Measurements from ENCODE around the gene SERPINI1. TPM values are rescaled to one million over a fixed set of nuclear protein-coding genes. Genes with fewer than 3 reads are reported as not detected.

The SERPINI1 gene
- total RNA-seq, 1 donor from 2014 or later, result 10.5 TPM

GRCh38 chr3:167835359-167835758 lies 99.8 kb downstream of the SERPINI1 start:
- intact Hi-C loops (cut with DNase I), result loop anchor here (5.0 kb wide), 1 partner anchor 207 kb away; no protein-coding TSS in a partner anchor
- DNase-seq (ENCODE audit: low spot score), result no peak

DNA sequence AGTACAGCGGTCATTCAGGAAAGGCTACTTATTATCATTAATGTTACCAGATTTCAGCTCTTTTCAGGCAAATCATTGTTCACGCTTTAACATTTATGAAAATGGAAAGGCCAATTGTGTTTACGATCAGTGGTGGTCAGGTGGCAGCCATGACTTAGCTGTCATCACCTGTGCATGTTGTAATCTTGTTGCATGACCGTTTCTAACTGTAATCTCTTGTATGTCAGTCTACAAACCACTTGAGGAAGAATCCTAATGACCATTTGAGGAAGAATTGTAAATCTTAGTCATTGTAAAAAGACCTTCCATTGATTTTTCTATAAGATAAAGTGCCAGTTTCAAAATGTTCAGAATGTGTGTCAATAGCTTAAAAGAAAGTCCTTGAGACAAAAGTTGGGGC lies 100.4 kb downstream of the SERPINI1 start:
- no peak for DNase-seq (ENCODE audit: low spot score)
- intact Hi-C loops (cut with DNase I), result loop anchor here (5.0 kb wide), 1 partner anchor 206 kb away; no protein-coding TSS in a partner anchor

DNA sequence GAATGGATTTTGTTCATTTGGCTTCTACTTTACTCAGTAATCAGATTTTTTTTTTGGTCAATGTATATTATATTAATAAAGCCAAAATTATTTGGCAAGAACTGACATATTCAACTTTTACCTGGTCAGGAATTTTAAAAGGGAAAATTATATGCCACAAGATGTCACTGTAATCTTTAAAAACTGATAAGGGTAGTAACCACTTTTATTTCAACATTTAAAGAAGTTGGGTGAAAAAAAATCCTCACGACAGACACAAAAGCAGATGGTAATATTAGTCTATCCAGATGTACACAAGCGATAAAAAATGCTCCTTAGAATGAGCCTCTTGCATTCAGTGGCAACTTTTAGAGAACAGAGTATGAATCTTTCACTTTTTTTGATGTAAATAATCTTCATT lies 101.9 kb downstream of the SERPINI1 start:
- no peak for DNase-seq (ENCODE audit: low spot score)
- intact Hi-C loops (cut with DNase I), result loop anchor here (1.0 to 5.0 kb wide), 2 partner anchors 45 to 205 kb away; no protein-coding TSS in a partner anchor

DNA sequence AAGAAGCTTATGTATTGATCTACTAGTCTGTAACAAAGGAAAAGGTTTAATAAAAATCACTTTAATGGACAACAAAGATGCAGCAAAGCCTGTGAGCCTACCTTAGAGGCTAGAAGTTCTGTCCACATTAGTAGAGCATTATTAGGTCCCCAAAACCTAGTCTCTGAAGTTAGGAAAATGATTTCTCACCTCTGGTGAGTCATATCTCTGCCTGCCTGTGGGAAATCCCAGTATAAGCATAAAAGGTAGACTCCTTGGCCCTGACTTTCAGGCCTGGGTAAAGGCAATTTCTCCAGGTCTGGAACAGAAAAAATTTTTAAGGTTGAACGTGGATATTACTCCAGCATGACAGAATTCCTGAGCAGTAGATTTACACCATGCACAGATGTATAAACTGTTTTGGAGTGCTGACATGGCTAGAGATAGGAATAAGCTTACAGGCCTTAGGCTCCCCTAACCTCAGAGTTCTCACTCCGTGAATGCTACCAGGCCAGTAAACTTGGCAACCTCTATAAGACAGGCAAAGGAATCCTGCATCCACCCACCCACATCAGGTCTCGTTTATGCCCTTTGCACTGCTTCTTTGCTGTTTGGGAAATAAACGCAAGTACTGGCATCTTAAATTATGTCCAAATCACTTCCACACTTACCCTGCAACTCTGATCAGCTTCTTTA lies 104.1 kb downstream of the SERPINI1 start:
- intact Hi-C loops (cut with DNase I), result loop anchor here (5.0 kb wide), 1 partner anchor 203 kb away; no protein-coding TSS in a partner anchor
- no peak for DNase-seq (ENCODE audit: low spot score)

- DNase-seq (ENCODE audit: low spot score), result no peak
- intact Hi-C loops (cut with DNase I), result no loop called here
Observed at GRCh38 chr3:167840247-167840646, 104.7 kb downstream of the SERPINI1 start.

DNA sequence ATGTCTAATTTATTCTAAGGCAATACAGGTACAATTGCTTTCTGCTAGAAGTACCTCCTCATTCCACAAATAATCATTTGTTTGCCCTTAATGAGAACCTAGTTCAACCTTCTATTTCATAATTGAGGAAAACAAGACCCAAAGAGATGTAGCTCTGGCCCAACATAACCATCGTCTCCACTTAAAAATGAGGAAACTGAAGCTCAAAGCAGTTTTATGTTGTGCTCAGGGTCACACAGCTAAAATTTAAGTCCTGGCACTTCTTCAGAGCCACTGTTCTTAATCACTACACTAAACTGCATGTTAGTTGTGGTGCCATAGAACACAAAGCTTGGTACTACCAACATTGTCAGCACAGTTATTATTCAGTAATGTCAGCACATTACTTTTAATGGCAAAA lies 108.0 kb downstream of the SERPINI1 start:
- intact Hi-C loops (cut with DNase I), result no loop called here
- DNase-seq (ENCODE audit: low spot score), result no peak

GRCh38 chr3:167843886-167844285 lies 108.4 kb downstream of the SERPINI1 start:
- intact Hi-C loops (cut with DNase I), result no loop called here
- no peak for DNase-seq (ENCODE audit: low spot score)

GRCh38 chr3:167844528-167844927 lies 109.0 kb downstream of the SERPINI1 start:
- DNase-seq (ENCODE audit: low spot score), result no peak

DNA sequence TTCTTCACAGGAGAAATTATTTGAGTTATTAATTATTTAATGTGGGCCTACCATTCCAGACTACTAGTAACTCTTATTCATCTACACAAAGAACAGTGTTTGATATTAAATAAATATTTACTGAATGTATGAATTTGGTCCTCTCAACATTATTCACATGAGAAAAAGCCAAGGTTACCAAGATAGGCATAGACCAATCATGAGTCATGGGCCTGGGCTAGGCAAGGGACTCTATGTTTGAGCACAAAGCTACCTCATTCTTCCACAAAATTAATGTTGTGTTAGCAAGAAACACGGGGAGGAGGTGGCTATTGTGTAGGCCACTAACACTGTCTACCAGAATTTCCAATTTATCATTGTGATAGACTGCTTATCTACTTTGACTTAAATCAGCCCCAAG lies 115.7 kb downstream of the SERPINI1 start:
- intact Hi-C loops (cut with DNase I), result no loop called here
- DNase-seq (ENCODE audit: low spot score), result no peak

More at GRCh38 chr3:167844528-167844927, 109.0 kb downstream of the SERPINI1 start:
- intact Hi-C loops (cut with DNase I), result no loop called here

- intact Hi-C loops (cut with DNase I), result no loop called here
- no peak for DNase-seq (ENCODE audit: low spot score)
Observed at GRCh38 chr3:167851749-167852148, 116.2 kb downstream of the SERPINI1 start.

GRCh38 chr3:167852216-167852615 lies 116.7 kb downstream of the SERPINI1 start:
- intact Hi-C loops (cut with DNase I), result no loop called here
- DNase-seq (ENCODE audit: low spot score), result no peak

DNA sequence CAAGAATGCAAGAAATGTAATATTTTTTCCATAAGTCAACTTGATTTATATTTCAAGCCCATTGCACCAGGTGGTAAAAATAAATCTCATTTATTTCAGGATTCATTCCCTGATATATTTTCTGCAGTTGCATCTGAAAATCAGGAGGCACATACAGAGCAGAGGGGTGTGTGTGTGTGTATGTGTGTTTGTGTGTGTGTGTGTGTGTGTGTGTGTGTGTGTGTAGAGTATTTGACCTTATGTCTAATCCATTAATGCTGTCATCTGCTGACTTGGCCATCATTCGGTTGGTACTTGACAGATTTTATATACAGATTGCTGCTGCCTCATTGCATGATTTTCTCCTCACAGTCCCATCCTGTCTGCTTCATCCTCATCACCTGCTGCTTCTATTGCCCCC lies 118.5 kb downstream of the SERPINI1 start:
- DNase-seq (ENCODE audit: low spot score), result no peak
- intact Hi-C loops (cut with DNase I), result no loop called here

DNA sequence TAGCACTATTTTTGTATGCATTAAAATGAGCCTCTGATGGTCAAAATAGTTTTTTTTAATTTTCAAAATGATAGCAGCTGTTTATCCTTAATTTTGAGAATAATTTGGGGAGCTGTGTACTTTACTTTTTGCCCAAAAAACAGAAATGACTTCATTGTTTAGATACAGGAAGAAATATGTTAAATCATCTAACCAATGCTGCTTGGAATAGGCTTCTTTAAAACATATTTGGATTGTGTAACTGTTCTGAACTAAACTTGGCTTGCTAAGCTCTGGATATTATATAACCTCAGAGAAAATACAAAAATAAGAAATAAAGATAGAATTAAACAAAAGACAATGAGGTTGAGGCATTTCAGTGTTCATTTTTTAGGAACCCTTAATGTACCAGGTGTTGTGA lies 119.3 kb downstream of the SERPINI1 start:
- intact Hi-C loops (cut with DNase I), result no loop called here
- no peak for DNase-seq (ENCODE audit: low spot score)

DNA sequence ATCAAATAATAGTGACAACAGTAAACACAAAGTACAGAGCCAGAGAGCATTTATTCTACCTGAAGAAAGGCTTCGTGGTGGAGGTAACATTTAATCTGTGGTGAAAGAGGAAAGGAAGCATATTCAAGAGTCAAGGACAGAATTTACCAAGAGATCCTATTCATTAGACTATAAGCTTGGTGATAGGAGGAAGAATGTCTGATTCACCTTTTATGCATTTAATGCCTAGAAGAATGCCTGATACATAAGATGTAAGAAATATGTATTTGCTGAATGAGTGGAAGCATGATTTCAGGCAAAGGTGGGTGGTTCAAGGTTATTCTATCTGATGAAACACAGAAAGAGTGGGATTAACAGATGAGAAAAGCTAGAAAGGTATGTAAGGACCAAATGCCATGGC lies 119.8 kb downstream of the SERPINI1 start:
- intact Hi-C loops (cut with DNase I), result no loop called here

DNA sequence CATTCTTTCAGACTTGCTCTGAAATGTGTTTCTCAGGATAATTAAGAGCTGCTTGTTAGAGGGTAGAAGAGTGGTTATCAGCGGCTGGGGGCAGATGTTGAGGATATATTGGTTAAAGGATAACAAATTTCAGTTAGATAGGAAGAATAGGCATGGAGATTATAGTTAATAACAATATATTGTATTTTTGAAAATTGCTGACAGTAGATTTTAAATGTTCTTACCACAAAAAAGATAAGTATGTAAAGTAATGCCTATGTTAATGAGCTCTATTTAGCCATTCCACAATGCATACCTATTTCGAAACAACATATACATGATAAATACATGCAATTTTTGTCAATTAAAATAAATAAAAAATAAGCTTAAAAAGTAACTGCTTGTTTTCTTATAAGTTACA lies 123.3 kb downstream of the SERPINI1 start:
- no peak for DNase-seq (ENCODE audit: low spot score)
- intact Hi-C loops (cut with DNase I), result no loop called here

More for the DNA sequence above, 119.8 kb downstream of the SERPINI1 start:
- no peak for DNase-seq (ENCODE audit: low spot score)

DNA sequence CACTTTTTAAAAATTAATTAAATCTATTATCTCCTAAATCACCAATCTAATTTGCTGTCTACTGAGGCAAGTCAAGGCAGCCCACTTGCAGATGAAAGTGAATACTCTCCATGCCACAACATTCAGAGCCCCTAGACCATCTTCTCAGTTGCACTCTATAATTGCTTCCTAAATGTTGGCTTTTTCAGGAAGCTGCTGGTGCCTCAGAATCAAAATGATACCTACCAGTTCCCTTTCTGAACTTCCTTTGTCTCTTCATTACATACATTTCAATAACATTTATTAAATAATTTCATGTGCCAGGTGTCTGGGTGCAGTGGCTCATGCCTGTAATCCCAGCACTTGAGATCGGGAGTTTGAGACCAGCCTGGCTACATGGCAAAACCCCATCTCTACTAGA lies 124.1 kb downstream of the SERPINI1 start:
- intact Hi-C loops (cut with DNase I), result no loop called here
- DNase-seq (ENCODE audit: low spot score), result no peak

DNA sequence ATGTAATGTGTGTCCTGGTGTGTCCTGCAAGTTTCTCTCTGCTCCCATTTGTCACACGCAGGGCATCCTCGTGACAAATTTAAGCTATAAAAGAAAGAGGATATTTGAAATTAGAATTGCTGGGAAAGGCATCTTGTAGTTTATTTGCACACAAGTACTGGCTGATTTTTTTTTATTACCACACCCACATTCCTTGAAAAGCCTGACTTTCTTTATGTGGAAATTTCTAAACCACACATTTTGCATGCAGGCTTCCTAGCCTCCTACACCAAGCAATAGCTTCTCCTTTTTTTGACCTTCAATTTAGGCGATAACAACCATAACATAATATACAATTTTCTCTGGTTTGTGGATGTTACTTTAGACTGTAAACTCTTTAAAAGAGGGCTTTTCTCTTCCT lies 126.1 kb downstream of the SERPINI1 start:
- intact Hi-C loops (cut with DNase I), result no loop called here
- DNase-seq (ENCODE audit: low spot score), result no peak

GRCh38 chr3:167862104-167862730 lies 126.7 kb downstream of the SERPINI1 start:
- intact Hi-C loops (cut with DNase I), result no loop called here

DNA sequence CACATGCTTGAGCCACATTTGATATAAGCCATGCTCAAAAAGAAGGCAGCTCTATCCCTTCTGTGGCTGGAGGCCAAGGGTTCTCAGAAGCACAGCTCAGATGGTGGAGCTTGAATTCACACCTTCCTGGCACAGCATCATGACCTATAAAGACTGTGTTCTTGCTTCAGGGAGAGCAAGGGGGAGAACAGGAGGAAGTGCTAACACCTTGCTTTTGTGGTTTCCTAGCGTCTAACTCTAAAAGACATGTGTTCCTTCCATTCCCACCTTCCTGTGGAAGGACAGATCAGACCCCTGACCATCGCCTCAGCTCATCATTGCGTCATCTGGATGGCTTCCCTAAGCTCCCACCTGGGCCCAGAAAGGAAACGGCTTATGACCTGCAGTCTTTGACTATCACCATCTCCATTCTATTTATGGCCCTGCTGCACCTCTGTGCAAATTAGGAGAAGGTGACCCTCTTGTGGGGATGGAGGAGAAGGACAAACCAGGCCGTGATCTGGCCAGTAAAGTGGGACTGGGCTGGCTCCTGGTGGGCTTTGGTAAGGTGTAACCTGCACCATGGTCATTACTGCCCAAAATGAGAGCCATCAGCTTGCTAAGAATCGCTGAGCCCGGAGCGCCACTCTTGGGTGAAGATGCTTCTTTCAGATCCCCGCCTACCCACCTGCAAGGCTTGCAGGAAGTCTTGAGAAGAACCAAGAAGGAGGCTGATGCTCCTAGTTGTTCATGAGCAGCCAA lies 128.5 kb downstream of the SERPINI1 start:
- intact Hi-C loops (cut with DNase I), result loop anchor here (1.0 kb wide), 1 partner anchor 50 kb away; no protein-coding TSS in a partner anchor

More at GRCh38 chr3:167862104-167862730, 126.7 kb downstream of the SERPINI1 start:
- no peak for DNase-seq (ENCODE audit: low spot score)

GRCh38 chr3:167864552-167864874 lies 129.0 kb downstream of the SERPINI1 start:
- no peak for DNase-seq (ENCODE audit: low spot score)
- intact Hi-C loops (cut with DNase I), result loop anchor here (1.0 kb wide), 1 partner anchor 50 kb away; no protein-coding TSS in a partner anchor

More for the DNA sequence above, 128.5 kb downstream of the SERPINI1 start:
- DNase-seq (ENCODE audit: low spot score), result no peak

Data from cardiac septum (tissue), 1 donor.